Measurements from ENCODE around the gene VWC2. TPM values are rescaled to one million over a fixed set of nuclear protein-coding genes. Genes with fewer than 3 reads are reported as not detected.

VWC2 gene
- total and polyA plus RNA-seq, 2 of the 13 experiments (the other 11 are each of a cell fraction or from before 2014, with no cell fraction given) = not detected

GRCh38 chr7:49878627-49879026 is 105.2 kb downstream of the VWC2 start (continued):
- TF ChIP-seq YEATS4 (CRISPR knock-in tag; IDR thresholded peaks at IDR 0.05; ENCODE audit: borderline replicate concordance) (no peak), SCMH1 (CRISPR knock-in tag; IDR thresholded peaks at IDR 0.05; ENCODE audit: borderline replicate concordance) (no peak), ZNF253 (CRISPR knock-in tag; IDR thresholded peaks at IDR 0.05; ENCODE audit: borderline replicate concordance) (no peak), PAX8 (CRISPR knock-in tag; IDR thresholded peaks at IDR 0.05; ENCODE audit: borderline replicate concordance) (no peak), ZNF589 (CRISPR knock-in tag; conservative IDR thresholded peaks at IDR 0.05) (no peak)
- TF ChIP-seq, protein P1, sequence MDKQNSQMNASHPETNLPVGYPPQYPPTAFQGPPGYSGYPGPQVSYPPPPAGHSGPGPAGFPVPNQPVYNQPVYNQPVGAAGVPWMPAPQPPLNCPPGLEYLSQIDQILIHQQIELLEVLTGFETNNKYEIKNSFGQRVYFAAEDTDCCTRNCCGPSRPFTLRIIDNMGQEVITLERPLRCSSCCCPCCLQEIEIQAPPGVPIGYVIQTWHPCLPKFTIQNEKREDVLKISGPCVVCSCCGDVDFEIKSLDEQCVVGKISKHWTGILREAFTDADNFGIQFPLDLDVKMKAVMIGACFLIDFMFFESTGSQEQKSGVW (CRISPR knock-in tag; IDR thresholded peaks at IDR 0.05; ENCODE audit: borderline replicate concordance) = no peak

GRCh38 chr7:49883933-49884332 is 110.5 kb downstream of the VWC2 start:
- intact Hi-C loops (cut with micrococcal nuclease; ENCODE audit: unreplicated experiment) (no loop called here), in situ Hi-C loops (cut with HindIII; ENCODE audit: extremely low pct_ligation_motif_present, low pct_unique_long_range_greater_than_20kb) (no loop called here)
- WGBS (ENCODE audit: low lambda C conversion rate) = 0% methylated on average over 1 of the region's 1 CpG
- H3K4me2 ChIP-seq (ENCODE audit: low read depth, low read length) = no peak overlapping the region
- FAIRE-seq (no peak), DNase-seq (ENCODE audit: low spot score) (no peak), ATAC-seq (no peak)
- H3K9ac ChIP-seq (ENCODE audit: insufficient read depth, low read depth, low read length) = no peak overlapping the region
- H3K36me3 ChIP-seq (replicated peaks in 1 of 2; ENCODE audit: control insufficient read depth in 1 of 2, insufficient read depth in 2 of 2, low read length in 2 of 2) = no peaks in the 10 kb centered on the region
- H2AFZ ChIP-seq (ENCODE audit: low read length) = no peak overlapping the region
- no peaks in the 10 kb centered on the region for H3K4me1 ChIP-seq (ENCODE audit: insufficient read depth, low read length)
- H3K27ac ChIP-seq (ENCODE audit: extremely low read length, insufficient read depth, low read length) = no peak overlapping the region
- ChIA-PET POLR2A (no interaction called here), CTCF (ENCODE audit: low intra/inter-chr PET ratio, low total read pairs) (no interaction called here)
- H3K9me3 ChIP-seq (ENCODE audit: low read length) = peaks cover 5% of the 10 kb centered on the region
- no peak overlapping the region for H3K4me3 ChIP-seq (replicated peaks in 1 of 3; ENCODE audit: insufficient read depth in 1 of 3, low read depth in 2 of 3, low read length in 3 of 3)
- H3K27me3 ChIP-seq (ENCODE audit: control insufficient read depth in 1 of 2, insufficient read depth in 2 of 2, low read length in 2 of 2) = no peaks in the 10 kb centered on the region
- no TSS peak for BruUV-seq (replicated peaks)
- no peaks in the 10 kb centered on the region for H3K79me2 ChIP-seq (ENCODE audit: insufficient read depth, low read length)
- no peaks in the 10 kb centered on the region for H4K20me1 ChIP-seq (ENCODE audit: insufficient read depth, low read length)
- TF ChIP-seq HDAC2 (CRISPR knock-in tag; IDR thresholded peaks at IDR 0.05) (no peak), RFX3 (CRISPR knock-in tag; IDR thresholded peaks at IDR 0.05) (no peak), ZZZ3 (CRISPR knock-in tag; IDR thresholded peaks at IDR 0.05; ENCODE audit: borderline replicate concordance) (no peak), ZBTB1 (CRISPR knock-in tag; IDR thresholded peaks at IDR 0.05; ENCODE audit: borderline replicate concordance) (no peak), GTF2F1 (IDR thresholded peaks at IDR 0.05; ENCODE audit: low read length) (no peak), SMAD3 (CRISPR knock-in tag; IDR thresholded peaks at IDR 0.05) (no peak), NFYB (CRISPR knock-in tag; IDR thresholded peaks at IDR 0.05) (no peak), PRDM15 (CRISPR knock-in tag; IDR thresholded peaks at IDR 0.05) (no peak), TCF12 (IDR thresholded peaks at IDR 0.05) (no peak), TCF12 (CRISPR knock-in tag; IDR thresholded peaks at IDR 0.05) (no peak), ZNF264 (CRISPR knock-in tag; IDR thresholded peaks at IDR 0.05) (no peak), GABPB1 (CRISPR knock-in tag; IDR thresholded peaks at IDR 0.05) (no peak), NFATC3 (CRISPR knock-in tag; IDR thresholded peaks at IDR 0.05) (no peak)

All from HepG2 (cell line).